Superior temporal gyrus (tissue), 1 donor: ENCODE results near the gene GCNT2.
"Not testable (repeated sequence)": the region's sequence is repeated elsewhere in the genome, so short reads cannot be mapped to it uniquely, and the experiment has no call there.

Experiments
- DNase-seq: peaks from one replicate; pipeline ENCODE4 v3.0.0-alpha.2; 2016; ENCODE audit errors: extremely low spot score

GCNT2 gene

GRCh38 chr6:10514049-10514780 lies 6.9 kb upstream of the GCNT2 start:
- no peak for DNase-seq

- no peak for DNase-seq
Observed at GRCh38 chr6:10516953-10517352, 4.2 kb upstream of the GCNT2 start.

- DNase-seq, result no peak
Observed at GRCh38 chr6:10518557-10519407, 2.4 kb upstream of the GCNT2 start.

GRCh38 chr6:10519408-10519697 lies 1.8 kb upstream of the GCNT2 start:
- DNase-seq, result not testable (repeated sequence)

- DNase-seq, result no peak
Observed at GRCh38 chr6:10520468-10520867, 683 bp upstream of the GCNT2 start.

GRCh38 chr6:10522929-10523573 lies 1.9 kb downstream of the GCNT2 start:
- DNase-seq, result no peak

- no peak for DNase-seq
Observed at GRCh38 chr6:10526156-10526555, 5.0 kb downstream of the GCNT2 start.

GRCh38 chr6:10528158-10528981 lies 7.2 kb downstream of the GCNT2 start:
- DNase-seq, result no peak

GRCh38 chr6:10529231-10529801 lies 8.2 kb downstream of the GCNT2 start:
- no peak for DNase-seq

GRCh38 chr6:10529828-10530374 lies 8.8 kb downstream of the GCNT2 start:
- not testable (repeated sequence) for DNase-seq

- DNase-seq, result no peak
Observed at GRCh38 chr6:10531503-10531902, 10.4 kb downstream of the GCNT2 start.

- no peak for DNase-seq
Observed at GRCh38 chr6:10531942-10532341, 10.8 kb downstream of the GCNT2 start.

- DNase-seq, result no peak
Observed at GRCh38 chr6:10532392-10532791, 11.2 kb downstream of the GCNT2 start.

- no peak for DNase-seq
Observed at GRCh38 chr6:10534419-10534762, 13.2 kb downstream of the GCNT2 start.

GRCh38 chr6:10535193-10535592 lies 14.0 kb downstream of the GCNT2 start:
- no peak for DNase-seq

GRCh38 chr6:10537726-10538125 lies 16.6 kb downstream of the GCNT2 start:
- no peak for DNase-seq

- DNase-seq, result no peak
Observed at GRCh38 chr6:10540073-10540746, 19.1 kb downstream of the GCNT2 start.

- no peak for DNase-seq
Observed at GRCh38 chr6:10541591-10541990, 20.4 kb downstream of the GCNT2 start.

GRCh38 chr6:10542213-10542612 lies 21.1 kb downstream of the GCNT2 start:
- no peak for DNase-seq

- DNase-seq, result no peak
Observed at GRCh38 chr6:10543488-10543887, 22.3 kb downstream of the GCNT2 start.

GRCh38 chr6:10545482-10545881 lies 24.3 kb downstream of the GCNT2 start:
- no peak for DNase-seq
